NCI-H2081 (cell line): ENCODE results near the gene CTBP1.

Experiments used
- DNase-seq, 2 experiments: peaks; one replicate each; lab custom pipeline; 2025; lab: John Stamatoyannopoulos, UW

Gene CTBP1

GRCh38 chr4:1196421-1197183 lies 52.3 kb downstream of the CTBP1 start:
- DNase-seq = no peak

DNA sequence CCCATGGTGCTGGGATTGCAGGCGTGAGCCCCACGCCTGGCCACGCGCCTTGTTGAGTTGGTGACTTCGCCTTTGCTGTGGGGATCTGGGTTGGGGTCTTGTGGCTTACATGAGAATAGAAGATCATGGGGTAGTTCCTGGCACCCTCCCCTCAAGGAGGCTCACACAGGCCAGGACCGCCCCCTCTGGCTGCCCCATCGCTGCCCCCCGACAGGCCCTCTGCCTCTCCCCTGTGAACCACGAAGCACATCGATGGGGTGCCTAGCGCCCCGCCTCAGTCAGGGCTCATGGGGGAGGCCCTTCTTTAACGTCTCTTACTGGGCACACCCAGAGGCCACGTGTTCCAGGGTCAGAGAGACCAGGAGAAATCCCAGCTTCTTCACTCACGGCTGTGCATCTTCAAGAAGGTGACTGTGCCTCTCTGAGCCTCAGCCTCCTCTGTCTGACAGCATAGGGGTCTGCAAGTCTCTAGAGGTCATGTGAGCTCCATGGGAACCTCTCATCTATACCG lies 53.0 kb downstream of the CTBP1 start:
- DNase-seq = no peak

- no peak for DNase-seq
These were observed 53.7 kb downstream of the CTBP1 start for GRCh38 chr4:1195109-1195671.

DNA sequence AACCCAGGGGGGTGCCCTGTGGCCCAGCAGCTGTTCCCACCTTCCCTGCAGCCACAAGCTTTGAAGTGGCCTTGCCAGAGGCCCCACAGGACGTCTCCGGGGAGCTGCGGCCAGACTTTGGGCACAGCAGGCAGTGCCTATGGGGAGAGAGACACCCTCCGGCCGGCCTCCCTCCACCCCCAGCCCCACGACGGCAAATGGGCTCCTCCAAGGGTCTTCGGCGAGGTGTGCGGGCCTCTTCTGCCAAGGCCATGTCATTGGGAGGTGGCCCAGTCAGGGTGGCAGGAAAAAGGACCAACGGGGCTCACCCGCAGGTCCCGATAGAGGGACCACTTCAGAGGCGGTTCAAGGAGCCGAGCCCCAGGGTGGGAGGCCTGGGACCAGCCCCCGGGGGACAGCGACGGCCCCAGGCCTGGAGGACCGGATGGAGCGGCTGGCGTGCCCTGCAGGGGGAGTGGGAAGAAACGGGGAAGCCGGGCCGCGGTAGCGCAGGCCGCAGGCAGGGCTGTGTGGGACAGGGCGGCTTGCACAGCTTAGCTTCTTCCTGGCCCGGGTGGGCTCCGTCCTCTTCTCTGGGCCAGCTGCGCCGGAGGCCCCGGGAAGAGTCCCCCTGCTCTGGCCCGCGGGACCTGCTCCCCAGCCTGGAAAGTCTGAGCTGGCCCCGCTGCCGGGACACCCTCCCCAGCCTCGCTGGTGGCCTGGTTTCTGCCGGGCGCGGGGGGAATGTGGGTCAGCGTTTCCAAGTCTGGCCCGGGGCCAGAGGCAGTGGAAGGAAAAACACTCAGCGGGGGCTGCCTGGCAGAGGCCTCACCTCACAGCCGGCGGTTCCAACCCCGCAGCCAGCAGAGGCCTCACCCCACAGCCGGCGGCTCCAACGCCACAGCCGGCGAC lies 54.7 kb downstream of the CTBP1 start:
- DNase-seq = no peak

DNA sequence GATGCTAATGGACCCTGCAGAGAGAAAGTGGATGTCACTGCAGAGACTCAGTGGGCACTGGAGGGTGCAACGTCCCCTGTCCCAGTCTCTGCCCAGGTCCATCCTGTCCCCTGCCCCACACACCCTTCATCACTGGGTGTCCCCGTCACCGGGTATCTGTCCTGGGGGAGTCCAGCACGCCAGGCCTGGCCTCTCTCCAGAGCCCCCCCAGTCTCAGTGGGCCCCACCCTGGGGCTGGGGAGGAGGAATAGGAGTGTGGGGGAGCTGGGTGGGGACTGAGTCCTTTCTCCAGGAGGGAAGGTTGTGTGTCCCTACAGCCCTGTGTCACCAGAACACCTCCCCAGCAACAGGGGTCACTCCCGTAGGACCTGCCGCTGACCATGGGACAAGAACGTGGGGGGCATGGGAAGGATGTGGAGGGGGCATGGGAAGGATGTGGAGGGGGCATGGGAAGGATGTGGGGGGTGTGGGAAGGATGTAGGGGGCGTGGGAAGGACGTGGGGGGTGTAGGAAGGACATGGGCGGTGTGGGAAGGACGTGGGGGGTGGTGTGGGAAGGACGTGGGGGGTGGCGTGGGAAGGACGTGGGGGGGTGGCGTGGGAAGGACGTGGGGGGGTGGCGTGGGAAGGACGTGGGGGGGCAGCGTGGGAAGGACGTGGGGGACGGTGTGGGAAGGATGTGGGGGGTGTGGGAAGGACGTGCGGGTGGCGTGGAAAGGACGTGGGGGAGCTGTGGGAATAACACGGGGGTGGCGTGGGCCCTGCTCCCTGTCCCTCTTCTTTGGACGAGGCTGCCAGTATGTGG lies 55.5 kb downstream of the CTBP1 start:
- DNase-seq = no peak

- no peak for DNase-seq
These were observed 56.3 kb downstream of the CTBP1 start for GRCh38 chr4:1192493-1193205.

DNA sequence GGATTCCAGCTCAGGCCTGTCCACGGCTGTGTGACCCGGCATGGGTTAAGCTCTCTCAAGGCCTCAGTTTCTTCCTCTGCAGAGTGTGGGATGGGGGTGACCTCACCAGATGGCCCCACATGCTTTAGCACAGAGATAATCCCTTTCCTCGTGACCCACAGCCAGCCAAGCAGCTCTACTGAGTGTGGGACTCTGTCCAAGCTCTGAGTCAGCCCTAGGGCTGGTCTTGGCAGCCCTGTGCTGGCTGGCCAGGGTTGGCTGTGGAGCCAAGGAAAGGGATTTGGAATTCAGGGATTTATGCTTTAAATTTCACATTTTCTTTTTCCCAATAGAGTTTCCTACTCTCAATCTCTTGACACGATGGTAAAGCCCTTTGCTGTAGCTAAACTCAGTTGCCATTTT lies 56.8 kb downstream of the CTBP1 start:
- no peak for DNase-seq

DNA sequence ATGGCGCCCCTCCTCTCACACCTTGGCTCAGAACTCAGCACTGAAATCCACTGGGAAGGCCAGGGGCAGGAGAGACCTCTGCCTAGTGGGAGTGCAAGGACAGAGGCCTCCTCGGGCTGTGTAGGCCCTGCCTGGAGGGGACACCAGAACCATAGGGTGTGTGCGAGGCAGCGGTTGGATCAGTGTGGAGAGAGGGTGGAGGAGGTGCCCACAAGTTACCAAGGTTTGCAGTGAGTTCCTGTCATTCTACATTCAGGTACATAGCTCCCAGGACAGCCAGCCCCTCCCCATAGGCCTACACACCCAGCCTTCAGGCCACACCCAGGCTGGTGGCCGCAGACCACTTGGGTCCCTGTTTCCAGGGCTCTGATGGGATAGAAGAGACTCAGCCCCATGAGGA lies 57.3 kb downstream of the CTBP1 start:
- no peak for DNase-seq

DNA sequence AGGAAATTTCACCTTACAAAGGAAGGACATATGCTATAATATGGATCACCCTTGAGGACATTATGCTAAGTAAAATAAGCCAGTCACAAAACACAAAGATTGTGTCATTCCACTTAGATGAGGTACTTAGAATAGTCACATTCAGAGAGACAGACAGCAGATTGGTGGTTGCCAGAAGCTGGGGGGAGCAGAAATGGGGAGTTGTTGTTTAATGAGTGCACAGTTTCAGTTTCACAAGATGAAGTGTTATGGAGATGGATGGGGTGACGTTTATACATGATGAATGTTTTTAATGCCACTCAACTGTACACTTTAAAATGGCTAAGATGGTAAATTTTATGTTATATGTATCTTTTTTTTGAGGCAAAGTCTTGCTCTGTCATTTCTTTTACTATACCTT lies 61.7 kb downstream of the CTBP1 start:
- DNase-seq = no peak

DNA sequence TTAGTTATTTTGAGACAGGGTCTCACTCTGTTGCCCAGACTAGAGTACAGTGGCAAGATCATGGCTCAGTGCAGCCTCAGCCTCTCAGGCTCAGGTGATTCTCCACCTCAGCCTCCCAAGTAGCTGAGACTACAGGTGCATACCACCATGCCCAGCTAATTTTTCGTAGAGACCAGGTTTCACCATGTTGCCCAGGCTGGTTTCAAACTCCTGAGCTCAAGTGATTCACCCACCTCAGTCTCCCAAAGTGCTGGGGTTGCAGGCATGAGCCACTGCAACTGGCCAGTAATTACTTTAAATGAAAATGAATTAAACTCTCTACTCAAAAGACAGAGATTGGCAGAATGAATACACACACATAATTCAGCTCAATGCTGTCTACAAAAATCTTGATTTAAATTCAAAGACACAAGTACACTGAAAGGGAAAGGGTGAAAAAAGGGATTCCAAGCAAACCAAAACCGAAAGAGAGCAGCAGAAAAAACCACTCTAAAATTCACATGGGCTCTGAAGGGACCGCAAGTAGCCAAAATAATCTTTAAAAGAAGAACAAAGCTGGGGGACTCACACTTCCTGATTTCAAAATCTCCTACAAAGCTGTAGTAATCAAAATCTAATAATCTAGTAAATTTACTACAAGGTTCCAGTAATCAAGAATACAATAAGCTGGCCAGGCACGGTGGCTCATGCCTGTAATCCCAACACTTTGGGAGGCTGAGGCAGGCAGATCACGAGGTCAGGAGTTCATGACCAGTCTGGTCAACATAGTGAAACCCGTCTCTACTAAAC lies 64.8 kb downstream of the CTBP1 start:
- DNase-seq = no peak

DNA sequence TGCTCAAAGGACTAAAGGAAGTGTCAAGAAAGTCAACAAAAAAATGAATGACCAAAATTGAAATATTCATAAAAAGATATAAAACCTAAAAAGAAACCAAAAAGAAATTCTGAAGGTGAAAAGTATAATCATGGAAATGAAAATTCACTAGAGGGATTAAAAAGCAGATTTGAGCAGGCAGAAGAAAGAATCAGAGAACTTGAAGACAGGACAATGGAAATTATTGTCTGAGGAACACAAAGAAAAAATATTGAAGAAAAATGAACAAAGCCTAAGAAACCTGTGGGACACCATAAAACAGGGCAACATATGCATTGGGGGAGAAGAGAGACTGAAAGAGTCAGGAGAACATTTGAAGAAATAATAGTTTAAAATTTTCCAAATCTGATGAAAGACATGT lies 66.6 kb downstream of the CTBP1 start:
- no peak for DNase-seq

DNA sequence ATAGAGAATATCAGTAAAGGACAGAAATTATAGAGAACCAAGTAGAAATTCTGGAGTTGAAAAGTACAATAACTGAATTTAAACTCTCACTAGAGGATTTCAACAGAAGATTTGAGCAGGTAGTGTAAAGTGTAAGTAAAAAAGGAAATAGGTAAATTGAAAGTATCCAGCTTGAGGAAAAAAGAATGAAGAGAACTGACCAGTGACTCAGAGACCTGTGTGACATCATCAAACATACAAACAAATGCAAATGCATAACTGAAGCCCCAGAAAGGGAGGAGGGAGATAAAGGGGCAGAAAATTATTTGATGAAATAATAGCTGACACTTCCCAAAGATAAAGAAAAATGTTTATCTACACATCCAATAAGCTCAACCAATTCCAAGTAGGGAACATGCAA lies 68.3 kb downstream of the CTBP1 start:
- no peak for DNase-seq

- no peak for DNase-seq
These were observed 69.0 kb downstream of the CTBP1 start for GRCh38 chr4:1179976-1180375.

DNA sequence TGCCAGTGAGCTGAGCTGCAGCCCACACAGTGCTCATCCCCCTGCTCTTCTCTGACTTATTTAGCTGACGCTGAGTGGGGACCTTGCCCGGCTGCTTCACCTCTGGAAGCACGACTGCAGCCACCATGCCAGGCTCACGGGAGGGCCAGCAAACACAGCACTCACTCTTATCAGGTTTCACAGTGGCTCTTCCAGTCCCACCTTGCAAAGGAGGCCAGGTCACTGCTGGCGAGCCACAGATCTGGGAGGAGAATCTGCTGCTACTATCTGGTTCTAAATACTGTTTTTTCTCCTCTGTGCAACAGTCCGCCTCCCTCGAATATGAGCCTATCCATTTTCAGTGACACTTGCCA lies 69.9 kb downstream of the CTBP1 start:
- DNase-seq = no peak

DNA sequence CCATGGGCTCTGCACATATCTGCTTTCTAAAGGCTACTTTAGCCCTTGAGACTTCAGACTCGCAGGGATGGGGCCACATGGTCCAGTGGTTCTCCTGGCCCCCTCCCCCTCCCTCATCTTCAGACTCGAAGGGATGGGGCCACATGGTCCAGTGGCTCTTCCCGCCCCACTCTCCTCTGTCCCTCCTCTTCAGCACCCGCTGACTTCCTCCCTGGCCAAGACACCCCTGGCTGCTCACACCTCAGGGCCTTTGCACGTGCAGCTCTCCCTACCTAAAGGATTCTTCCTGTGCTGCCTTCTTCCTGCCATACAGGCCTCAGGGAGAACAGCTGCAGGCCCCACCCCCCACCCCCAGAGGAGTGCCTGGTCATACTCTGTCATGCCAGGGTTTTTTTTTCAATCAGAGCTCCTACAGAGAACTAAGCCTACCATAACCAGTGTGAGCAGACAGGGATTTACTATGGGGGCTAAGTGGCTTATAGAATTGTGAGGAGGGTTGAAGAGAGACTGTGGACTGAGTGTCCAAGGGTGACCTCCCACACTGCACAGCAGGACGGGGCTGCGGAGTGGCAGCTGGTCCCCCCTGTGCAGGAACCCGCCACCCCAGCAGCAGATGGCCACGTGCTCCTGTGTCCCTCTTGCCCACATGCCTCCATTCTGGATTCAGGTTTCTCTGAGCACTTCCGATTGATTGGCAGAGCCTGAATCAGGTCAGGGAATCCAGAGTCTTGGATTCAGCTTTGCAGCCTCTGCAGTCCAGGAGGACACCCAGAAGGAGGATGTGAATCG lies 70.4 kb downstream of the CTBP1 start:
- DNase-seq = no peak

- DNase-seq = no peak
These were observed 71.4 kb downstream of the CTBP1 start for GRCh38 chr4:1177274-1178141.

- no peak for DNase-seq
These were observed 72.3 kb downstream of the CTBP1 start for GRCh38 chr4:1176398-1177273.
